NCI-H510A treated with DMSO at 0.1 percent for 48 hours (cell line): ENCODE results near the gene CFAP52.
"Not testable (repeated sequence)": the region's sequence is repeated elsewhere in the genome, so short reads cannot be mapped to it uniquely, and the experiment has no call there.

Experiments used
- DNase-seq: peaks from one replicate; lab custom pipeline; 2025; lab: John Stamatoyannopoulos, UW

CFAP52 gene

GRCh38 chr17:9645851-9646545, 69.6 kb downstream of the CFAP52 start:
- DNase-seq: peak; percentile 58

GRCh38 chr17:9646546-9646885, 70.1 kb downstream of the CFAP52 start:
- peak; percentile 34 for DNase-seq

- peak; percentile 17 for DNase-seq
Measured at GRCh38 chr17:9647014-9647413, 70.6 kb downstream of the CFAP52 start.

GRCh38 chr17:9648521-9649110, 72.2 kb downstream of the CFAP52 start:
- no peak for DNase-seq

GRCh38 chr17:9658593-9659211, 82.3 kb downstream of the CFAP52 start:
- DNase-seq: no peak

- DNase-seq: no peak
Measured at GRCh38 chr17:9661027-9661426, 84.6 kb downstream of the CFAP52 start.

GRCh38 chr17:9663511-9663910, 87.1 kb downstream of the CFAP52 start:
- not testable (repeated sequence) for DNase-seq

- no peak for DNase-seq
Measured at GRCh38 chr17:9666461-9667050, 90.1 kb downstream of the CFAP52 start.

GRCh38 chr17:9668517-9668916, 92.1 kb downstream of the CFAP52 start:
- no peak for DNase-seq

- DNase-seq: no peak
Measured at GRCh38 chr17:9669551-9670008, 93.1 kb downstream of the CFAP52 start.

GRCh38 chr17:9670596-9670995, 94.2 kb downstream of the CFAP52 start:
- DNase-seq: no peak

GRCh38 chr17:9671559-9671958, 95.1 kb downstream of the CFAP52 start:
- no peak for DNase-seq

GRCh38 chr17:9672266-9672665, 95.8 kb downstream of the CFAP52 start:
- no peak for DNase-seq

GRCh38 chr17:9672691-9673090, 96.2 kb downstream of the CFAP52 start:
- DNase-seq: no peak

- DNase-seq: no peak
Measured at GRCh38 chr17:9676084-9676483, 99.6 kb downstream of the CFAP52 start.

GRCh38 chr17:9676820-9677310, 100.4 kb downstream of the CFAP52 start:
- DNase-seq: no peak

GRCh38 chr17:9677411-9677810, 101.0 kb downstream of the CFAP52 start:
- DNase-seq: no peak

- DNase-seq: no peak
Measured at GRCh38 chr17:9677896-9678295, 101.5 kb downstream of the CFAP52 start.

- no peak for DNase-seq
Measured at GRCh38 chr17:9684955-9685621, 108.6 kb downstream of the CFAP52 start.
